D721Med (cell line): ENCODE measurements around the gene RCSD1.

Experiments used
- DNase-seq: peaks from one replicate; pipeline ENCODE4 v3.0.0; 2011; ENCODE audit warnings: low spot score; ENCODE audit not compliant: insufficient read length
- FAIRE-seq: peaks from 2 replicates; lab custom pipeline; 2011; peaks lifted over from hg19 to GRCh38; lab: Jason Lieb, UNC
- TF ChIP-seq, protein P1 (sequence below): IDR thresholded peaks from 2 replicates; pipeline ENCODE4 v1.5.1; 2012; ENCODE audit warnings: mild to moderate bottlenecking, control low read depth; ENCODE audit not compliant: insufficient read depth; ENCODE audit errors: missing control alignments

RCSD1 gene

DNA sequence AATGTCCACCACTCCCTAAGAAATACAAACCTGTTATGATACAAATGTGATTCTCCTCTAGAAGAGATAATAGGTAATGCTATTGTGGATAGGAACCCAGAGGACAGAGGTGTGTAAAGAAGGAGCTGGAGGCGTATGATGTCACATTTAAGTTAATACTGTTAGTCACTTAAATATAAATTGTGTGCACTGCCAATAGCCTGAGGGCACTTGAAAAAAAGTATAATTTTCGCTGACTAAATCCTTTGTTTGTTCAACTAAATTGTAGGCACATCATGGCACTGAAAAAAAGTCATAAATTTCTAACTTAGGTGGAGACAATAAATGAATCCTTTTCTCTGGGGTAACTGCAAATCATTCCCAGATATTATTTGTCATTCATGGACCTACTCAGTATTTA, 4.4 kb downstream of the RCSD1 start:
- FAIRE-seq, result no peak
- TF ChIP-seq, protein P1, sequence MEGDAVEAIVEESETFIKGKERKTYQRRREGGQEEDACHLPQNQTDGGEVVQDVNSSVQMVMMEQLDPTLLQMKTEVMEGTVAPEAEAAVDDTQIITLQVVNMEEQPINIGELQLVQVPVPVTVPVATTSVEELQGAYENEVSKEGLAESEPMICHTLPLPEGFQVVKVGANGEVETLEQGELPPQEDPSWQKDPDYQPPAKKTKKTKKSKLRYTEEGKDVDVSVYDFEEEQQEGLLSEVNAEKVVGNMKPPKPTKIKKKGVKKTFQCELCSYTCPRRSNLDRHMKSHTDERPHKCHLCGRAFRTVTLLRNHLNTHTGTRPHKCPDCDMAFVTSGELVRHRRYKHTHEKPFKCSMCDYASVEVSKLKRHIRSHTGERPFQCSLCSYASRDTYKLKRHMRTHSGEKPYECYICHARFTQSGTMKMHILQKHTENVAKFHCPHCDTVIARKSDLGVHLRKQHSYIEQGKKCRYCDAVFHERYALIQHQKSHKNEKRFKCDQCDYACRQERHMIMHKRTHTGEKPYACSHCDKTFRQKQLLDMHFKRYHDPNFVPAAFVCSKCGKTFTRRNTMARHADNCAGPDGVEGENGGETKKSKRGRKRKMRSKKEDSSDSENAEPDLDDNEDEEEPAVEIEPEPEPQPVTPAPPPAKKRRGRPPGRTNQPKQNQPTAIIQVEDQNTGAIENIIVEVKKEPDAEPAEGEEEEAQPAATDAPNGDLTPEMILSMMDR, result no peak
- no peak for DNase-seq

GRCh38 chr1:167635156-167635648, 5.2 kb downstream of the RCSD1 start:
- TF ChIP-seq, protein P1, result no peak
- DNase-seq (no peak), FAIRE-seq (no peak)

DNA sequence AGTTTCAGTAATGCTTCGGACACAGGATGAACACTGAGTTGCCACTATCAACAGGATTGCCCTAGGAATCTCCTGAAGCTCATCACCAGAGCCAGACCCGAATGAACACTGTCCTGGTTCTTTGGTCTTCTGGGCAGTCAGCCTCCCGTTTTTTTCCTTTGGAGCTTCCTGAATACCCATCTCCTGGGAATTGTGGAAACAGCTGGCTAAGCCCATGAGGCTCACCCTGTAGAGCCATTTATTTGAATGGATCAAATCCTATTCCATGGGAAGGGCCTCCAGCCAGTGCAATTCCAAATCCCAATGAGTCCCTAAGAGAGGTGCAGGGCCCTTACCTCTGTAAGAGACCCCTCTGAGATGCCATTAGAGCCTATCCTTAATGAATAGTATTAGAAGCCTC, 5.9 kb downstream of the RCSD1 start:
- no peak for DNase-seq
- no peak for FAIRE-seq
- TF ChIP-seq, protein P1, result no peak

DNA sequence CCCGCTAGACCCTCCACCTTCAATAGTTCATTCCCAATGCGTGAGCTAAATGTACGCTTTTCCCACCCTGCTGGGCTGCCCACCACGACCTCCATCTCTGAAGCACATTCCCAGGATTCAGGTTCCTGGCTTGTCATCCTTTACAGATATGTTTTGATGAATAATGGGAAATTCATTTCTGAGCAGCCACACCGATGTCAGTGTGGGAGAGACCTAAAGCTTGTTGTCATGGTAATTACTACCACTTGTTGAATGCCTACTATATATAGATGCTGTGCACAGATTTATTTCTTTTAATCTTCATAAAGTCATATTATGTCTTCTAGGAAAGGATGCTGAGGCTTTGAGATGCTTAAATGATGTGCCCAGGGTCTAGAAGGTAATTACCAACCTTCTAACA, 8.0 kb downstream of the RCSD1 start:
- FAIRE-seq (no peak), DNase-seq (no peak)
- TF ChIP-seq, protein P1, result no peak

- TF ChIP-seq, protein P1, result no peak
- DNase-seq (no peak), FAIRE-seq (no peak)
Measured at GRCh38 chr1:167640051-167640450, 10.0 kb downstream of the RCSD1 start.

DNA sequence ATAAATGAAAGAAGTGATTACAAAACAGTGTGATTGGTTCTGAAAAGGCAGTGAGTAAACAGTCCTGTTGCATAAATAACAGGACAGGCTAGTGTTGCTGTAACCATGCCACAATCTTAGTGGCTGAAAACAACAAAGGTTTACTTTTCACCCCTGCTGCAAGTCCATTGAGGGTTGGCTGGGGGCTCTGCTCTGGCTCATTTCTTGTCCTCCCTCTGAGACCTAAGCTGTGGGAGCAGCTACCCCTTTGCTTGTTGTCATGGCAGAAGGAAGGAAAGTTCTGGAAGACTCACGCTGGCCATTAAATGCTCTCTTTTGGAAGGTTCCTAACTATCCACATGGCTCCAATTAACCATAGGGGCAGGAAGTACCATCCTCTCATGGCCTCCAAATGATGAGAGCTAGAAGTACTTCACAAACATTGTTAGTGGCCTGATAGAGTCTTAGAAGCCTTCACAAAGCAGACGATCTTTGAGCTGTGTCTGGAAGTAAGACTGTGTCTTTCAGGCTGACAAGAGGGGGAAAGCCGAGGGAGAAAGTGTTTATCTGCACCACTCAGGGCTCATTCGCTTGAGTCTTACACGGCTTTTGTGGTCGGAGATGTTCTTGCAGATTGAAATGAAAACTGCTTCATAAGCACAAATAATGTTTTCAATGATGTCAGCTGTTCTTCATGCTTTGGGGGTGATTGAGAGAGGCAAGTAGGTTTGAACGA, 11.9 kb downstream of the RCSD1 start:
- no peak for DNase-seq
- FAIRE-seq, result no peak
- TF ChIP-seq, protein P1, result no peak

DNA sequence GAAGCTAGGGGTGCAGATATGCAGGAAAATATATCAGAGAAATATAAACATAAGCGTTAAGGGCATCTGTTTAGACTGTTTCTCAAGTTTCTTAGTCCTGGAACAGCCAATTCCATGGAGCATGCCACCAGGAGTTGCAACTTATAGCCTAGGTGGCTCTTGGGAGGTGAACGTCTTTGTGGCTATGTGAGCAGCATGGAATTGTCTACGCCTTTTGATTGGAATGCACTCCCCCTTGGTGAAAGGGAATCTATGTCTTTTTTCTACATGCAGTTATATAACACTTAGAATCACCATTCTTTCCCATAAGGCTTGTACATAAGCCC, 12.4 kb downstream of the RCSD1 start:
- TF ChIP-seq, protein P1, result no peak
- DNase-seq (no peak), FAIRE-seq (no peak)
